Kidney (tissue), 14 donors: ENCODE measurements around the gene MAPK1. TPM values are rescaled to one million over a fixed set of nuclear protein-coding genes. Genes with fewer than 3 reads are reported as not detected.

Source experiments
- DNase-seq, 5 donors: peaks; one replicate each; pipeline ENCODE4 v3.0.0-alpha.2; 2013 to 2020
- FAIRE-seq: peaks from 2 replicates; lab custom pipeline; 2012; peaks lifted over from hg19 to GRCh38; lab: Jason Lieb, UNC
- H3K27ac ChIP-seq, 2 donors: one replicate each; pipeline ENCODE4 v1.7.0; 2013; ENCODE audit warnings: low read depth in 2 of 2, low read length in 2 of 2, inconsistent platforms in 1 of 2
- H3K27me3 ChIP-seq: one replicate; pipeline ENCODE4 v1.7.1; 2013; ENCODE audit warnings: low read length, inconsistent platforms; ENCODE audit not compliant: control insufficient read depth, insufficient read depth
- H3K36me3 ChIP-seq, 3 donors: one replicate each; pipeline versions ENCODE4 v1.7.0 to v1.7.1; 2013; ENCODE audit warnings: low read length in 3 of 3, control low read depth in 1 of 3, inconsistent platforms in 1 of 3; ENCODE audit not compliant: insufficient read depth in 3 of 3, control insufficient read depth in 2 of 3
- H3K4me1 ChIP-seq, 3 donors: one replicate each; pipeline versions ENCODE4 v1.7.0 to v1.7.1; 2013; ENCODE audit warnings: low read length in 3 of 3, inconsistent platforms in 1 of 3, low read depth in 1 of 3; ENCODE audit not compliant: control insufficient read depth in 2 of 3, insufficient read depth in 2 of 3
- H3K4me3 ChIP-seq, 3 donors: one replicate each; pipeline versions ENCODE4 v1.7.0 to v1.8.1; 2013; ENCODE audit warnings: low read length in 3 of 3, control low read depth in 1 of 3, inconsistent platforms in 1 of 3
- H3K9ac ChIP-seq, 3 donors: one replicate each; pipeline versions ENCODE4 v1.7.0 to v1.7.1; 2013; ENCODE audit warnings: low read length in 3 of 3, control low read depth in 1 of 3, inconsistent platforms in 1 of 3
- H3K9me3 ChIP-seq, 3 donors: one replicate each; pipeline versions ENCODE4 v1.7.0 to v1.7.1; 2013; ENCODE audit warnings: low read length in 3 of 3, control low read depth in 1 of 3, inconsistent platforms in 1 of 3; ENCODE audit not compliant: control insufficient read depth in 2 of 3, insufficient read depth in 1 of 3
- intact Hi-C: fragments of 100-400 bp; cut with DNase I; formaldehyde crosslinking; loops from one replicate; pipeline ENCODE4 v1.11.1; 2022
- polyA plus RNA-seq: library from polyadenylated mRNA; stranded (reverse); fragments of 350-450 nt; fragmentation: Illumina TruSeq; extraction: RNeasy Lipid Tissue Mini Kit (QIAGEN cat#74804); gene quantifications from one replicate; pipeline ENCODE4 v1.2.3, GENCODE V29; 2014; ENCODE audit warnings: low read depth, low replicate concordance; ENCODE audit not compliant: insufficient read depth
- total RNA-seq: library from RNA; stranded (reverse); fragmentation: NEBNext Ultra II Directional; extraction: Animal tissue kit (Norgen Biotek cat#: 25700); gene quantifications from one replicate; pipeline ENCODE4 v1.2.1, GENCODE V29; 2021
- TF ChIP-seq, protein P1 (sequence below): IDR thresholded peaks from 3 replicates; pipeline ENCODE4 v1.5.1; 2012; ENCODE audit warnings: mild to moderate bottlenecking, moderate library complexity, borderline replicate concordance; ENCODE audit not compliant: insufficient read depth; ENCODE audit errors: extremely low read depth
- donor health status: control.
- donor health status: control.
- donor health status: control.
- donor health status: control.
- donor health status: control.
- donor health status: DM: yes; HTN: yes; CAD: no.
- donor health status: Normal renal cell carcinoma (clear cell type).

The MAPK1 gene
- total and polyA plus RNA-seq, 2 donors from 2014 or later = 21.3 to 128 TPM

DNA sequence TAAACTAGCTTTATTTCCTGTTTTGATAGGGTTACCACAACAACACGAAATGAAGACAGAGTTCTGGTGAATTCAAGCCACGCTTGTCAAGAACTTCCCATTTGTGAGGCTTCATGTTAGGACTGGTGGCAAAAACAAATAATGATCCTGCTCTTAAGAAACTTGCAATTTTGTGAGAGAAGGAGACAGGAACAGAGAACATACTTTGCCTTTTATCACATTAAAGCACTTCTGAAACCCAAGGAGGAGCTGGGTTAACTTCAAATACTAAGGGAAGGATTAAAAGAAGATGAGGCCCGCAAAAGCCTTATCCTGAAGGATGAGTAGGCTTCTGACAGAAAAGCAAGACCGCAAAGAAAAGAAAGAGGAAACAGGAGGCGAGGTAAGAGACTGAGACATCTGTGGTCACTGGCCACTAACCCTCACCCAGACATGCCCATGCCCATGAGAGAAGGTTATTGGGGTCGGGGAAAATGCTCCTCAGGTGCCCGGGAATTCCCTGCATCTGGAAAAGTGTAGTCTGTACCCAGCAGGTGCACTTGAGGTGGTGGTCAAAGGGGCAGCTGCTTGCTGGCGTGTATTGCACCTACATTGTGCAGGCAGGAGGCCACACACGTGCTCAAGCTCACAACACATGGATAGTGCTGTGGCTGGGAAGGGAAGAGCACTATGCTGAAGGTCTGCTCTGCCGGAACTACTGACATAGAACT, 50.5 kb downstream of the MAPK1 start:
- H3K9me3 ChIP-seq = no peaks in the 10 kb centered on the region
- DNase-seq (peak in 2 of 5 donors; percentile 82 to 94), FAIRE-seq (peak; percentile 87)
- peak overlapping the region in 1 of 3 donors; percentile 15 for H3K9ac ChIP-seq
- peak overlapping the region in 1 of 2 donors; percentile 57 for H3K27ac ChIP-seq
- intact Hi-C loops = no loop called here
- no peaks in the 10 kb centered on the region for H3K36me3 ChIP-seq
- H3K4me1 ChIP-seq = peaks cover 0 to 8% (median 7%) of the 10 kb centered on the region in 3 donors
- TF ChIP-seq, protein P1, sequence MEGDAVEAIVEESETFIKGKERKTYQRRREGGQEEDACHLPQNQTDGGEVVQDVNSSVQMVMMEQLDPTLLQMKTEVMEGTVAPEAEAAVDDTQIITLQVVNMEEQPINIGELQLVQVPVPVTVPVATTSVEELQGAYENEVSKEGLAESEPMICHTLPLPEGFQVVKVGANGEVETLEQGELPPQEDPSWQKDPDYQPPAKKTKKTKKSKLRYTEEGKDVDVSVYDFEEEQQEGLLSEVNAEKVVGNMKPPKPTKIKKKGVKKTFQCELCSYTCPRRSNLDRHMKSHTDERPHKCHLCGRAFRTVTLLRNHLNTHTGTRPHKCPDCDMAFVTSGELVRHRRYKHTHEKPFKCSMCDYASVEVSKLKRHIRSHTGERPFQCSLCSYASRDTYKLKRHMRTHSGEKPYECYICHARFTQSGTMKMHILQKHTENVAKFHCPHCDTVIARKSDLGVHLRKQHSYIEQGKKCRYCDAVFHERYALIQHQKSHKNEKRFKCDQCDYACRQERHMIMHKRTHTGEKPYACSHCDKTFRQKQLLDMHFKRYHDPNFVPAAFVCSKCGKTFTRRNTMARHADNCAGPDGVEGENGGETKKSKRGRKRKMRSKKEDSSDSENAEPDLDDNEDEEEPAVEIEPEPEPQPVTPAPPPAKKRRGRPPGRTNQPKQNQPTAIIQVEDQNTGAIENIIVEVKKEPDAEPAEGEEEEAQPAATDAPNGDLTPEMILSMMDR = no peak
- no peaks in the 10 kb centered on the region for H3K27me3 ChIP-seq
- no peak overlapping the region for H3K4me3 ChIP-seq

DNA sequence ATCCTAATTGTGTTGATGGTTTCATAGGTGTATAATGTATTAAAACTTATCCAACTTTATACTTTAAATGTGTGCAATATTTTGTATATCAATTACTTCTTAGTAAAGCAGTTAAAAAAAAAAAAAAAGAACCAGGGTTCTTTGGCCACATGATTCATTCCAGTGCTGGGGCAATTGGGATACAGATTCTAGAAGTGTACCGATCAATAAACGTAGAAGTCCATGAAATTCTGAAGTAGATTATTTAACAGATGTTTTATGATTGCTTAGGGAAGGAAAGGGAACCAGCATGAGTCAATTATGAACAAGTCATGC, 51.0 kb downstream of the MAPK1 start:
- peaks cover 0 to 8% (median 7%) of the 10 kb centered on the region in 3 donors for H3K4me1 ChIP-seq
- H3K36me3 ChIP-seq = no peaks in the 10 kb centered on the region
- intact Hi-C loops = no loop called here
- H3K9ac ChIP-seq = no peak overlapping the region
- TF ChIP-seq, protein P1 = no peak
- H3K27me3 ChIP-seq = no peaks in the 10 kb centered on the region
- no peaks in the 10 kb centered on the region for H3K9me3 ChIP-seq
- FAIRE-seq (no peak), DNase-seq (no peak)
- H3K27ac ChIP-seq = peak overlapping the region in 1 of 2 donors; percentile 37
- no peak overlapping the region for H3K4me3 ChIP-seq

DNA sequence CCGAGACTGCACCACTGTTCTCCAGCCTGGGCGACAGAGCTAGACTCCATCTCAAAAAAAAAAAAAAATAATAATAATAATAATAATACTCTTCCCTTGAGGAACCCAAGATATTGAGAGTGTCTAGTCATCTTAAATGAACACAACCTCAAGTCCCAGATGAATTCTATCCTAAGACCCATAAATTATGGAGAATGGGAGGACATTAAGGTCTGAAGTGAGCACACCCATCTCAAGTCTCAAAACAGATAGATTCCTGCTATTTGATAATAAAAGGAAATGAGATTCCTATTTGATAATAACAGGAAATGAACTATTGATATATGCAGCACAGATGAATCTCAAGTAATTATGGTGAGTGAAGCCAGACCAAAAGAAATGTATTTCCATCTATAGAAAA, 51.5 kb downstream of the MAPK1 start:
- H3K27ac ChIP-seq = peak overlapping the region in 1 of 2 donors; percentile 37
- no peak overlapping the region for H3K9ac ChIP-seq
- H3K36me3 ChIP-seq = no peaks in the 10 kb centered on the region
- TF ChIP-seq, protein P1 = no peak
- H3K27me3 ChIP-seq = no peaks in the 10 kb centered on the region
- H3K9me3 ChIP-seq = no peaks in the 10 kb centered on the region
- DNase-seq (no peak), FAIRE-seq (no peak)
- no peak overlapping the region for H3K4me3 ChIP-seq
- intact Hi-C loops = no loop called here
- peaks cover 0 to 8% (median 7%) of the 10 kb centered on the region in 3 donors for H3K4me1 ChIP-seq
